Smooth muscle cell of the brain vasculature (primary cell): Measurements from ENCODE around the gene VANGL1.
A peak's percentile ranks its signal among the peaks of the same experiment; 100 is the strongest.
"Not testable (repeated sequence)": the region's sequence is repeated elsewhere in the genome, so short reads cannot be mapped to it uniquely, and the experiment has no call there.

ENCODE experiments used
- DNase-seq: peaks from one replicate; pipeline ENCODE4 v3.0.0-alpha.2; 2012; ENCODE audit warnings: low read depth, low spot score

VANGL1 gene

DNA sequence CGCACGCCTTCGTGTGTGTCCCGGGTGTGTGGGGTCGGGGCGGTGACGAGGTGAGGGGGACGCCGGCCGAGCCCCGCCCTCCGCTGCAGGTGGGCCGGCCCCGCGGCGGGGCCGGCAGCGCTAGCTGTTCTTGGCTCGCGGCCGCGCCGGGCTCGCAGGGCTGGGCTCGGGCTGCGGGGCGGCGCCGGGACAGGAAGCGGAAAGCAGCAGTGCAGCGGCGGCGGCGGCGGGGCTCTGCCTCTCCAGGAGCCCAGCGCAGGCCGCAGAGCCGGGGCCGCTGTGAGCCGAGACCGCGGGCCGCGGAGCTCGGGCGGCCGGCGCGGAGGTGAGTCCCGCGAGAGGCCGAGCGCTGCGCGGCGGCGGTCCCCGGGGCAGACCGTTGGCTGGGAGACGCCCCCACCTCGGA is at the start of gene VANGL1:
VANGL1 (plus strand) TSS at position 209 of the 406 bp plus-strand sequence. CDS start 9,444 bp downstream, outside the sequence.
- no peak for DNase-seq

DNA sequence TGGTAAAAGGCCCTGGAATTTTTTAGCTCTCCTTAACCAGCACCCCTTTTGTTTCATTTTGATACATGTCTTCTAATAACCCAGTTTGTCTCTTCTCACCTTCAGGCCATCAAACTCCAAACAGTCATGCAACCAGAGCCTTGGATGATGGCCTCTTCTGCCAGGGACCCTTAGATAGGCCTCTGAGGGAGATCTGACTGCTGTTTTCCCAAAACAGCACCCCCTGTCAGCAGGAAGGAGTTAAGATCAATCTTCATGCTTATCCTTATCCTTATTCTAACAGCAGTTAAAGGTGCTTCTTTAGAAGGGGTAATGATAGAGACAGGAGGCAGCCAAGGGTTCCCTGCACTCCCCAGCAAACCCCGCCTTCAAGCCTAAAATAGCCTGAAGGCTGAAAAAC is 49.5 kb upstream of the VANGL1 start:
- no peak for DNase-seq

DNA sequence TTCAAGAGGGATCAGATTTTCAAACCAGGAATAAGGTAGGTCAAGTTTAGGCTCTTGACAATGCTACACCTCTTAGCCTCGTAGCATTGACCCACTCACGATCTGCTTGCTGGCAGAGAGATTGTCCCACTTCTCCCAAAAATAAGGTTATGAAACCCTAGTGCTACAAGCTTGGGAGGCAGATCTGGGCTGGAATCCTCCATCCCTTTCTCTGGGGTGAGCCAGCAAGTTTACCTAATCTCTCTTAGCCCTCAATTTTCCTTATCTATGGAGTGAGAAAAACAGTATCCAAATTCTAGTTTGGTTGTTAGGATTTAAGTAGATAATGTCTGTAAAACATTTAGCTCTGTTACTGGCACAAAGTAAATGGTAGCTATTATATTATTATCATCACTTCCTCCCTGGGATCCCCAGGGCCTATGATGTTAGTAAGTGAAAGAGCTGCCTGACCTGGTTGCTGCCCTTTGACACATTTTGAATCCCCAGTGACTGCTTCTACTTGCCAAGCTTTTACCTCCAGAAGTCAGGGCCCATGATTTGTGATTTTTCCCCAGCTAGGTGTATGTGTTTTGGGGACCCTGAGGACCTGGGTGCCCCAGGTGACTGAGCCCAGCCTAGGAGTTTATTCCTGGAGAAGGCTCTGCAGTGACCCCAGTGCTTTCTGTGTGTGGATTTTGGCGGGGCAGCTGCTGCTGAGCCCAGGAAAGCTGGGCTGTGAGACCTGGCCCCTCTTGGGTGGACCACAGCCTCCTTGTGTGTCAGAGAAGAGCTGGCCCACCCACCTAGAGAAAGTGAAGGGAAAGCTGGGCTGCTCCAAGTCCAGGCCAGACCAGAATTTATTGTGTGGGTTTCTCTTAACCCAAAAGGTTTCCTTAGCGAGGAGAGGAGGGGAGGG is 48.2 kb upstream of the VANGL1 start:
- DNase-seq, result no peak

DNA sequence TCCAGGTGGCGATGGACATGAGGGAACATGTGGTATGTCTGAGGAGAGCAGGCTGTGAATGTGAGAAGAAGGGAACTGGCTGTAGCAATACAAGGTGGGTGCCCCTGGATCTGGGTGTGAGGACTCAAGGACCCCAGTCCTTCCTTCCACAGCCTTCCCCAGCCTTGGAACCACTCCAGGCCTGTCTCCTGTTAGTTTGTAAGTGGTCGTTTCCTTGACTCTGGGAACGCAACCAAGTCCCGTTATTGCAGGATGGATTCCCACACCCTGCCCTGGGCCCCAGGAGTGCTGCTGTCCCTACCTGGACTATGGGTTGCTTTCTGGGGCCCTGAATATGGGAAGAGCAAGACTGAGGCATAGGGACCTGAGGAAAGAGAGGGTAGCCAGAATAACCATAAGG is 47.2 kb upstream of the VANGL1 start:
- no peak for DNase-seq

DNA sequence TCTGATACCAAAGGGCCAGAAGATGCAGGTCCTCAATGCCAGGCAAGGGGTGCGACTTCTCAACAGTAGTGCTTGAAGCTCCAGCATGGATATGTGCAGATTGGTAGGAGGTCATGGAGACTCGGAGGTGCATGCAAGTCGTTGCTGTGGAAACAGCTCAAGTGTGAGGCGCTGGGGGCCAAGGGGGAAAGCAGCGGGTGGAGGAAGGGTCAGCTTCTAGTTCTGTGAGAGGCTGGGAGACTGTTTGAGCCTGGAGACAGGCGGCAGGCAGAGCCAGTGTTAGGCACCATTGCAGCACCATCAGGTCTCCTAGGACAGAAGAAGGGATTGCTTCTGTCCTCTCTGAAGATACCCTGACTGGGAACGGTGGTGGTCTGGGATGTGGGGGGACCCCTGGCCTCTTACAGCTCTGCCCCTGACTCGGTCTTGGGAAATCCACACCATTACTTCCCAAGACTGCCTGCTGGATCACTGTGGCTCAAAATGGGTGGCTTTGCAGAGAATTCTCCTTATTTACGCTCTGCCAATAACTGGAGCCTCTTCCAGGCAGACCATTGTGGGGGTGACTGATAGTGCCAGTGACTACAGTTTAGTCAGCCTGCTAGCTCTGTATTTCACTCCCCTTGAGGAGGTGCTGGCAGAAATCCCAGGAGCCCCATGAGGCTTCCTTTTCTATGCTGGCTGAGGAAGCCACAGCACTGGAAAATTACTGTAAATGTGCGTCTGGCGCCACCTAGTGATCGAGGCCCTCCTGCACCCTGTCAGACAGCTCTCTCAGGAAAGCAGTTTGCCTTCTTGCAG is 46.3 kb upstream of the VANGL1 start:
- DNase-seq, result peak; percentile 95

DNA sequence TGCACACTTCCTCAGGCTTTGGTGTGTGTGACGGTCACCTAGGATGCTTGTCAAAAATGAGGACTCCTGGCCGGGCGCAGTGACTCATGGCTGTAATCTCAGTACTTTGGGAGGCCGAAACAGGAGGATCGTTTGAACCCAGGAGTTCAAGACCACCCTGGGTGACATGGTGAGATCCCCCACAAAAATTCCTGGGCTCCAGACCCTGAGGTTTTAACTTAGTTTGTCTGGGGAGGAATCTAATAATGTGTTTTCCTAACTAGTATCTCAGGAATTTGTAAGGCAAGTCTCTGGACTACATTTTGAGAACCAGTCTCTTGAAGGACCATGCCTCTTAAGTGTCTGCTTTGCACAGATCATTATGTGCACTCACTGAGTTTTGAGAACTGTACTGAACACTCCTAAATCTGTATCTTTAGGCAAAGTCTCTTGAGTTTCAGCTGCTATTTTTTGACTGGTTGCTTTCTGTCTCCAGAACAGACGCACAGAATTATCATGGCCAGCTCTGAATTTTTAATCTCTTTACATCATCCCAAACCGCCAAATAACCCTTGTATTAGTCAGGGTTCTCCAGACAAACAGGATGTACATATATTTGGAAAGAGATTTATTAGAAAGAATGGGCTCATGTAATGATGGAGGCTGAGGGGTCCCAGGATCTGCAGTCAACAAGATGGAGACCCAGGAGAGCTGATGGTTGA is 45.5 kb upstream of the VANGL1 start:
- no peak for DNase-seq

DNA sequence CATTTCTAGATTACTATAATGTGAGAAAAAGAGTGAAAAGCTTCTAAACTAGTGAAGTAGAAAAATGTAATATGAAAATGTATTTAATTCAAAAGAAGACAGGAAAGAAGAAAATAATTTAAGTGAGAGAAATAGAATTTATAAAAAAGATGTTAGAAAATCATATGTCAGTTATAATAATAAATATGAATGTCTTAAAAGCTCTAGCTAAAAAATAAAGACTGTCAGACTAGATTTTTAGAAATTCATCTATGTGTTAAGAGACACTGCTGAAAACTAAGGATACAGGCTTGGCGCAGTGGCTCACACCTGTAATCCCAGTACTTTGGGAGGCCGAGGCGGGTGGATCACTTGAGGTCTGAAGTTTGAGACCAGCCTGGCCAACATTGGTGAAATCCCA is 37.3 kb upstream of the VANGL1 start:
- no peak for DNase-seq

DNA sequence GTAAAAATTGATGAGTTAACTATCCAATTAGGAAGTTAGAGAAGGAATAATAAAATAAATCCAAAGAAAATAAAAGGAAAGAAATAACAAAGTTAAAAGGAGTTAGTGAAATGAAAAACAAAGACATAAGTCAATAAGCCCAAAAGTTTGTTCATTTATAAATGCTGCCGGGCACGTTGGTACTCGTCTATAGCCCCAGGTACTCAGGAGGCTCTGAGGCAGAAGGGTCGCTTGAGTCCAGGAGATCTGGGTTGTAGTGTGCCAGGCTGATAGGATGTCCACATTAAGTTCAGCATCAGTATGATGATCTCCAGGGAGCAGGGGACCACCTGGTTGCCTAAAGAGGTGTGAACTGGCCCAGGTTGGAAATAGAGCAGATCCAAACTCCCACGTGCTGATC is 35.5 kb upstream of the VANGL1 start:
- DNase-seq, result no peak

DNA sequence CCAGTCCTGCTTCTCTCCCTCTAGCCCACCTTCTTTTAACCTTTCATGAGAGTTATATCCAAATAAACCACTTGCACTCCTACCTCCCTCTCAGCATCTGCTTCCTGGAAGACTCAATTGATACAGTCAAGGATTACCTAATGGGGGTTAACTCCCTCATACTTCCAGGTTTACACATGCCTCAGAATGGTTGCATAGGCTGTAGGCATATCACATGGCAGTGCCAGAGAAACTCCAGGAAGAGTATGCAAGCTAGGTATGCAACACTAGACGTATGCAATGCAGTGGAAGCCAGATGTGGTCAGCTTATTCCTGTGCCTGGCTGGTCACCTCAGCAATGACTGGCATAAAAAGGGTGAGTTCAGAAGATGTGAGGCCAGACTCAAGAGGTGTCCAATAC is 32.7 kb upstream of the VANGL1 start:
- no peak for DNase-seq

DNA sequence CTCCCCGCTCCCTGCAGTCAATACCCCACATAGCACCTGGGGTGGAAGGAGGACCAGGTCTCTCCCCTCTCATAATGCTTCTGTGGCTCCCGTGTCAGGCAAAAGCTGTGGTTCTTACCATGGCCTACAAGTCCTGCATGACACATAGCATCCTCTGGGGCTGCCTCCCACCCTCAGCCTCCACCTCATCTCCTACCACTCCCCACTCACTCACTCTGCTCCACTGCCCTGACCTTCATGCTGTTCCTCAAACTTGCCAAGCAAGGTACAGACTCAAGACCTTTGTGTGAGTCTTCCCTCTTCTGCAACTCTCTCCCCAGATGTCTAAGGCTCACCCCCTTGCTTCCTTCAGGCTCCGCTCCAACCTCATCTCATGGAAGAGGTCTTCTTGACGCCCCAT is 28.0 kb upstream of the VANGL1 start:
- no peak for DNase-seq

DNA sequence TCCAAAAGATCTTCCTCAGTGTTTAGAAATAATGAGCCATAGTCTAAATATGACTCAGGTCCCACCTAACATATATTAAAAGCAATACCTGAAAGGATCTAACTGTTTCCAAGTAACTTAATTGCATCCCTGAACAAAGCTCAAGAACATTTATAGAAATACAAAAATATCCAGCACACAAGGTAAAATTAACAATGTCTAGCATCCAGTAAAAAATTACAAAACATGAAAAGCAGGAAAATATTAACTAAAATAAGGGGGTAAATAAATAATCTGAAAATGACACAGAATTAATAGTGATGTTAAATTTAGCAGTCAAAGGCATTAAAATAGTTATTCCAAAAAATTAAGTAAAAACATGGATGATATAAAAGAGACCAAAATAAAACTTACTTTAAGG is 21.3 kb upstream of the VANGL1 start:
- no peak for DNase-seq

DNA sequence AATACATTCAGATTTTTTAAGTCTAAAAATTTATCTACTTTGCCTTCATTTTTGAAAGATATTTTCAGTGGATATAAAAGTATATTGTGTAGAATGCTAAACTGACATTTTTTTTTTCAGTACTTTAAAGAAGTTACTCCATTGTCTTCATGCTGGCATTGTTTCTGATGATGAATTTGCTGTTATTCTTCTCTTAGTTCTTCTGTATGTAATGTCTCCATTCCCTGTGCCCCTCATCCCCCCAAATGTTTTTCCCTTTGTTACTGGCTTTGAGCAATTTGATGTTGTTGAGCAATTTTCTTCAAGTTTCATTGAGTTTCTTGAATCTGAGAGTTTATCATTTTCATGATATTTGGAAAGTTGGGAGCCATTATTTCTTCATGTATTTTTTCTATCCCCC is 20.8 kb upstream of the VANGL1 start:
- DNase-seq, result no peak

DNA sequence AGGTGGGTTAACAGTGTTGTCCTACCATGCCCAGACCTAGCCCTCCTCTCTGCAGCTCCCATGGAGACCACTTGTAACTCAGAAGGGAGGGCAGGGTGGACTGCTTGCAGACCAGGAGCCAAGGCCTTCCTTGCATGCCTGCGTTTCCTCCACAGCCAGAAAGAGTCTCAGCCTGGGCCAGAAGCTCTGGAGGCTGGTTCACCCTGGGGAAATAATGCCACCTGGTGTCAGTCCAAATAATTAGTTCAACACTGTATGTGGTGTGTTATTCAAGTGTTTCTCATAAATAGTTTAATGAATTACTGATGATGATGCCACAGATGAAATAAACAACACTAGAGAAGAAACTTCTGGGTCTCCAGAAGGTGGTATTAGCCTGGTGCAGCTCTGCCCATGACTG is 16.9 kb upstream of the VANGL1 start:
- DNase-seq, result no peak

DNA sequence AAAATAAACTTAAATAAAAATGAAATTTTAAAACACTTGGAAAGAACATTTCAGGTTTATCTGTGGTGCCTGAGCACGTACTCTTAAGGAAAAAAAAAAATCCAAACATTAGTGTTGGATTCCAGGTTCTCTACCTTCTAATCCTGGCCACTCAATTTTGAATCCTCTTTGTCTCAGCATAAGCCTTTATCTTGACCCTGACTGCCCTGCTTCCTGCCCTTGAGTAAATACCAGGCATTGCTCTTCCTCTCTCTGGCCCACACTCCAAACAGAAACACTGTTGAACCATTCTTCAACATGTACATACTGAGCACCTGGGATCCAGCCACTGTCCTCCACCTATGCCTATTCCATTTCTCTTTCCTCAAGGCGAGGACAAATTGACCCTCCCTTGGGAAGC is 11.4 kb upstream of the VANGL1 start:
- no peak for DNase-seq

DNA sequence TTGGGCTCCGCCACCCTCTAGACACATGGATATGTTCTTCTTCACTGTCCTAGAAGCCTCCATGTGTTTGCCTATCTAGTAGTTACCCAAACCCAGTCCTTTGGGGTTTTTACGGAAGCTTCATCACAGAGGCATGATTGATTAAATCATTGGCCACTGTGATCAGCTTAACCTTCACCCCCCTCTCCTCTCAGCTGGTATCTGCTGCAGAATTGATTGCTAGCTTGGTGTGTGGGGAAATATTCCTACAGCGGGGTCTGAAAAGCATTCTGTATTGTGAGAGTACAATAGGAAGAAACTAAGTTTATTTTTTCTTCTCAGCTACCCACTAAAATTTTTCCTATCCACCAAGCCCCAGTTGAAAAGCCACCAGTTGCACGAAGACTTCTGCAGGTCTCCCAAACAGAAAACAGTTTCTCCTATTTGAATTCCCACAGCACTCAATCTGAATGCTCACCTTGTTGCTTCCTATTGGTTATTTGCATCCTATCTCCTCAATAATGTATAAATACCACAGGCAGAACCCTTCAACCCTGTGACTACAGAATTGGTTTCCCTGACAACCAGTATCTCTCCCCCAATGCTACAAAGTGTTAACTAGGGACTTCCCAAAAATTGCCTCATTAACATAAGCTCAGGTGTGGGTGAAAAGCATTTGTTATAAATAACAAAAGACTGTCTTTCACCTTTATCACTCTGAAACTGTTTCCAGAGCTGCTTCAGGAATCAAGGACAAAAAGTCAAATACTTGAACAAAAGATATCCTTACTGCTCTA is 9.3 kb upstream of the VANGL1 start:
- no peak for DNase-seq

DNA sequence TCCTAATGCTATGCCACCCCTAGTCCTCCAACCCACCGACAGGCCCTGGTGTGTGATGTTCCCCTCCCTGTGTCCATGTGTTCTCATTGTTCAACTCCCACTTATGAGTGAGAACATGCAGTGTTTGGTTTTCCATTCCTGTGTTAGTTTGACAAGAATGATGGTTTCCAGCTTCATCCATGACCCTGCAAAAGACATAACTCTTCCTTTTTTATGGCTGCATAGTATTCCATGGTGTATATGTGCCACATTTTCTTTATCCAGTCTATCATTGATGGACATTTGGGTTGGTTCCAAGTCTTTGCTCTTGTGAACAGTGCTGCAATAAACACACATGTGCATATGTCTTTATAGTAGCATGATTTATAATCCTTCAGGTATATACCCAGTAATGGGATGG is 8.2 kb upstream of the VANGL1 start:
- DNase-seq, result not testable (repeated sequence)

DNA sequence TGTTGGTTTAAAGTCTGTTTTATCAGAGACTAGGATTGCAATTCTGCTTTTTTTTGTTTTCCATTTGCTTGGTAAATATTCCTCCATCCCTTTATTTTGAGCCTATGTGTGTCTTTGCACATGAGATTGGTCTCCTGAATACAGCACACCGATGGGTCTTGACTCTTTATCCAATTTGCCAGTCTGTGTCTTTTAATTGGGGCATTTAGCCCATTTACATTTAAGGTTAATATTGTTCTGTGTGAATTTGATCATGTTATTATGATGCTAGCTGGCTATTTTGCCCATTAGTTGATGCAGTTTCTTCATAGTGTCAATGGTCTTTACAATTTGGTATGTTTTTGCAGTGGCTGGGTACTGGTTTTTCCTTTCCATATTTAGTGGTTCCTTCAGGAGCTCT is 4.5 kb upstream of the VANGL1 start:
- not testable (repeated sequence) for DNase-seq

DNA sequence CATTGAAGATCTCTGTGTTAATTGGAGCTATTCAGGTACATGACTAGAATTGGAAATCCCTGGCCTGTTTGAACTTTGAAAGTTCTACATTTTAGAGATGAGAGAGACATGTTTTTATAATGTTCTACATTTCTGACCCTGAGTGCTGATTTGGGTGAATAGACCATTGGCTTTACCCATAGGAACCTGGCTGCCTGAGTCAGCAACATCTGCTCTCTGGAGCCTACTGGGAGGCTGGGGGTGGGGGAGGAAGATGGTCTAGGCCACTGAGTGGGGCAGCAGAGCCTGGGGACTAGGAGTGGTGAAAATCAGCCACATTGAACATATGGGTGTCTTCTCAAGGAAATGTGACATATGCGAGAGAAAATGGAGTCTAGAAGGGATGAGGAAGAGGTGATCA is 1.4 kb upstream of the VANGL1 start:
- DNase-seq, result no peak

DNA sequence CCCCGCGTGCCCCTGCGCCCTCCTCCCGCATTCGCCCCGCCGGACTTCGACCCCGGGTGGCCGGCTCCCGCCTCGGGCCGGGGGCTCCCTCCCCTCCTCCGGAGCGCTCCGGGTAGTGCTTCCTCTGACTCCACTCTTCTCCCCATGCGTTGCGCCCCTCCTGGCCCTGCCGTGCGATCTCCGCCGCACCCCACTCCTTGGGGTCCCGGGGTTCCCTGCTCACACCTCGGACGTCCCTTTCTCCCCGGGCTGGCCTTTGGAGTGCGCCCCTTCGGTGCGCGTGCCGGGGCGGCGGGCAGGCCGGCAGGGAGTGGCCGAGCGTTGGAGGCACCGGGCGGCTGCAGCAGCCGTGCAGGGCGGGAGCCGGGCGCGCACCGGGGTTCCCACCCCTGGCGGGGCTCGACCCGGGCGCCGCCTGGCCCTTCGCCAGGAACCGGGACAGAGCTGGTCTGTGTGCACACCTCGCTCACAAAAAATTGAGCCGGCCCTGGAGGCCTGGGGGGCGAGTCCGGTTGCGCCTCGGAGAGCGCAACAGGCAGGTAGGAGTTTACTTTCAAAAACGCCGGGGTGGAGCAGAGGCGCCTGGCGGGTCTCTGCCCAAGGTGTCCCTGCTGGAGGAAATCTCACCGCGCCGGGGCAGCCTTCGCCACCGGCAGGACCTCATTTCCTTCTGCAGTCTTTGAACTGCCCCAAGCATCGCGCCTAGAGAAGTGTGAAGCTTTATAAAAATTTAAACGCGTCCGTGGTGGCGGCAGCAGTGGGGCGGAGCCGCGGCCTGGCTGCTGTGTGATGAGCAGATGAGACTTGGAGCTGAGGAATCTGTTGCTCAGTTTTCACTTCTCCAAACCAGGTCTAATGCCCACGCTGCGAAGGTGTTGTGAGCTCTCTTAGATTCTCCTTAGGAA is 650 bp downstream of the VANGL1 start:
- DNase-seq, result no peak

DNA sequence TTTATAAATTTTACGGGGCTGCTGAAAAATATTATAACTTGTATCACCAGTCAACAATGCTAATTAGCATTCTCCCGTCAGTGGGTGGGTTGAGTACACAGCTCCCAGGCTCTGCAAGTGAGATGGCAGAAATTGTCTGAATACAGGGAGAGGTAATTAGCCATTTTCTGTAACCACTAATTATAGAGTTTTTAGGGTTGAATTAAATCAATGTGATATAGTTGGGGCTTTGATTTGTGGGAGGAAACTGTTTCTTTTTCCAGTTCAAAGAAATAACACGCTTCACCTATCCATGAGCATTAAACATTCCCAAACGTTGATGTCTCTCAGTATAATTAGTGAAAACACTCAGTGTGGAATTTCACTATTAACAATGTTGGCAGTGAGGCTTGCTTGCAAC is 1.5 kb downstream of the VANGL1 start:
- DNase-seq, result no peak
